RKO (cell line): ENCODE results near the gene MCRS1.
"Not testable (repeated sequence)": the region's sequence is repeated elsewhere in the genome, so short reads cannot be mapped to it uniquely, and the experiment has no call there.

Source experiments
- DNase-seq: peaks from one replicate; pipeline ENCODE4 v3.0.0-alpha.2; 2016; ENCODE audit warnings: low spot score

MCRS1 gene

GRCh38 chr12:49567611-49568441, at the start of gene MCRS1:
TSS of gene MCRS1 (minus strand) at chr12:49568142. CDS start at chr12:49566731, 1,411 bp downstream.
- peak; percentile 93 for DNase-seq

GRCh38 chr12:49616533-49617219, 48.7 kb upstream of the MCRS1 start:
- DNase-seq: no peak

- DNase-seq: peak; percentile 50
These were observed 47.8 kb upstream of the MCRS1 start for GRCh38 chr12:49615725-49616124.

GRCh38 chr12:49612210-49612609, 44.3 kb upstream of the MCRS1 start:
- no peak for DNase-seq

- DNase-seq: not testable (repeated sequence)
These were observed 42.8 kb upstream of the MCRS1 start for GRCh38 chr12:49610785-49611184.

GRCh38 chr12:49609875-49610154, 41.9 kb upstream of the MCRS1 start:
- peak; percentile 37 for DNase-seq

GRCh38 chr12:49609059-49609874, 41.3 kb upstream of the MCRS1 start:
- DNase-seq: no peak

GRCh38 chr12:49605539-49605938, 37.6 kb upstream of the MCRS1 start, which contains the start of gene FAM186B:
TSS of gene FAM186B (minus strand) at chr12:49605639. CDS start at chr12:49605477, 162 bp downstream.
- not testable (repeated sequence) for DNase-seq

GRCh38 chr12:49604856-49605255, 36.9 kb upstream of the MCRS1 start:
- DNase-seq: no peak

GRCh38 chr12:49603721-49604120, 35.8 kb upstream of the MCRS1 start:
- DNase-seq: no peak

- DNase-seq: no peak
These were observed 32.0 kb upstream of the MCRS1 start for GRCh38 chr12:49599961-49600360.

- DNase-seq: no peak
These were observed 30.6 kb upstream of the MCRS1 start for GRCh38 chr12:49598527-49598926.

GRCh38 chr12:49588721-49589516, 21.0 kb upstream of the MCRS1 start:
- no peak for DNase-seq

GRCh38 chr12:49588281-49588680, 20.3 kb upstream of the MCRS1 start:
- DNase-seq: no peak

GRCh38 chr12:49587174-49587908, 19.4 kb upstream of the MCRS1 start:
- DNase-seq: no peak

- DNase-seq: no peak
These were observed 17.8 kb upstream of the MCRS1 start for GRCh38 chr12:49585477-49586459.

GRCh38 chr12:49584591-49584990, 16.6 kb upstream of the MCRS1 start:
- DNase-seq: no peak

GRCh38 chr12:49583366-49584094, 15.6 kb upstream of the MCRS1 start:
- DNase-seq: no peak

GRCh38 chr12:49582850-49583249, 14.9 kb upstream of the MCRS1 start:
- no peak for DNase-seq
